Mesenchymal stem cell (in vitro differentiated cells and primary cell): ENCODE measurements around the gene CPM.

Experiments used
- DNase-seq: peaks from one replicate; pipeline ENCODE4 v3.0.0-alpha.2; 2013
- H2AFZ ChIP-seq: one replicate; pipeline ENCODE4 v1.6.1; 2013; ENCODE audit warnings: low read depth, mild to moderate bottlenecking, control low read depth, inconsistent platforms, low read length, moderate library complexity
- H2AK5ac ChIP-seq: 2 replicates; pipeline ENCODE4 v1.6.1; 2013; ENCODE audit warnings: low read length, moderate library complexity, mild to moderate bottlenecking, inconsistent platforms; ENCODE audit not compliant: severe bottlenecking
- H2BK120ac ChIP-seq: one replicate; pipeline ENCODE4 v1.6.1; 2013; ENCODE audit warnings: low read depth, mild to moderate bottlenecking, inconsistent platforms, low read length, moderate library complexity
- H2BK12ac ChIP-seq, 2 experiments: one replicate each; pipeline ENCODE4 v1.6.1; 2013; ENCODE audit warnings: inconsistent platforms in 2 of 2, low read length in 2 of 2, mild to moderate bottlenecking in 2 of 2, moderate library complexity in 2 of 2, control low read depth in 1 of 2
- H2BK15ac ChIP-seq: one replicate; pipeline ENCODE4 v1.6.1; 2013; ENCODE audit warnings: mild to moderate bottlenecking, low read depth, inconsistent platforms; ENCODE audit not compliant: poor library complexity, severe bottlenecking
- H2BK5ac ChIP-seq: 2 replicates; pipeline ENCODE4 v1.6.1; 2013; ENCODE audit warnings: low read depth, mild to moderate bottlenecking, low read length, control low read depth, inconsistent platforms; ENCODE audit not compliant: poor library complexity, severe bottlenecking
- H3K14ac ChIP-seq, 2 experiments: one replicate each; pipeline ENCODE4 v1.6.1; 2013; ENCODE audit warnings: inconsistent platforms in 2 of 2, low read length in 2 of 2, control low read depth in 1 of 2, mild to moderate bottlenecking in 1 of 2, moderate library complexity in 1 of 2
- H3K18ac ChIP-seq, 2 experiments: one replicate each; pipeline ENCODE4 v1.6.1; 2013; ENCODE audit warnings: inconsistent platforms in 2 of 2, low read length in 2 of 2, control low read depth in 1 of 2, low read depth in 1 of 2, mild to moderate bottlenecking in 1 of 2
- H3K23ac ChIP-seq, 2 experiments: one replicate each; pipeline ENCODE4 v1.6.1; 2013; ENCODE audit warnings: inconsistent platforms in 2 of 2, low read length in 2 of 2, mild to moderate bottlenecking in 2 of 2, moderate library complexity in 2 of 2, control low read depth in 1 of 2
- H3K27ac ChIP-seq: 2 replicates; pipeline ENCODE4 v1.5.1; 2013; ENCODE audit warnings: mild to moderate bottlenecking, moderate library complexity, low read length, control low read depth, inconsistent platforms; ENCODE audit not compliant: poor library complexity, severe bottlenecking
- H3K27me3 ChIP-seq, 2 experiments: 2 replicates each; pipeline versions ENCODE4 v1.6.1 to v1.7.0; 2013; ENCODE audit warnings: low read length in 2 of 2, mild to moderate bottlenecking in 2 of 2, moderate library complexity in 2 of 2, control low read depth in 1 of 2, inconsistent platforms in 1 of 2; ENCODE audit not compliant: control insufficient read depth in 1 of 2, insufficient read depth in 1 of 2
- H3K36me3 ChIP-seq, 2 experiments: 2 replicates each; pipeline versions ENCODE4 v1.6.1 to v1.7.0; 2013; ENCODE audit warnings: low read length in 2 of 2, control low read depth in 1 of 2, inconsistent platforms in 1 of 2, low read depth in 1 of 2, mild to moderate bottlenecking in 1 of 2; ENCODE audit not compliant: insufficient read depth in 2 of 2, control insufficient read depth in 1 of 2
- H3K4ac ChIP-seq, 2 experiments: one replicate each; pipeline ENCODE4 v1.6.1; 2013; ENCODE audit warnings: inconsistent platforms in 2 of 2, low read length in 2 of 2, mild to moderate bottlenecking in 2 of 2, moderate library complexity in 2 of 2, control low read depth in 1 of 2, low read depth in 1 of 2
- H3K4me1 ChIP-seq: 2 replicates; pipeline ENCODE4 v1.6.1; 2013; ENCODE audit warnings: low read depth, low read length, control low read depth; ENCODE audit not compliant: control insufficient read depth, insufficient read depth
- H3K4me2 ChIP-seq: 2 replicates; pipeline ENCODE4 v1.6.1; 2013; ENCODE audit warnings: low read length, mild to moderate bottlenecking, inconsistent platforms; ENCODE audit not compliant: poor library complexity, severe bottlenecking
- H3K4me3 ChIP-seq, 2 experiments: 2 replicates each; pipeline versions ENCODE4 v1.5.1 to v1.7.0; 2013; ENCODE audit warnings: low read length in 2 of 2, mild to moderate bottlenecking in 2 of 2, control low read depth in 1 of 2, low read depth in 1 of 2; ENCODE audit not compliant: insufficient read depth in 1 of 2
- H3K79me1 ChIP-seq: replicated peaks from 2 replicates; pipeline ENCODE4 v1.6.1; 2013; ENCODE audit warnings: mild to moderate bottlenecking, control low read depth, low read length, inconsistent platforms; ENCODE audit not compliant: poor library complexity, severe bottlenecking
- H3K9ac ChIP-seq: 2 replicates; pipeline ENCODE4 v1.7.0; 2013; ENCODE audit warnings: mild to moderate bottlenecking, low read length, moderate library complexity
- H3K9me3 ChIP-seq: 2 replicates; pipeline ENCODE4 v1.7.0; 2013; ENCODE audit warnings: mild to moderate bottlenecking, low read length; ENCODE audit not compliant: control insufficient read depth
- H4K8ac ChIP-seq: one replicate; pipeline ENCODE4 v1.6.1; 2013; ENCODE audit warnings: inconsistent platforms, mild to moderate bottlenecking, low read length, moderate library complexity
- H4K91ac ChIP-seq: one replicate; pipeline ENCODE4 v1.6.1; 2013; ENCODE audit warnings: mild to moderate bottlenecking, low read length, inconsistent platforms
- WGBS: methylation state at CpG from one replicate; pipeline ENCODE4 v1.1.7; 2013; ENCODE audit warnings: mixed read lengths; 5-methylcytosine and 5-hydroxymethylcytosine counted together

CPM gene

GRCh38 chr12:68908076-68908475 is 24.9 kb downstream of the CPM start:
- Histone ChIP-seq H2BK12ac (no peak overlapping the region), H2BK5ac (no peak overlapping the region), H4K91ac (no peak overlapping the region), H4K8ac (no peak overlapping the region), H3K4me1 (no peaks in the 10 kb centered on the region), H3K18ac (no peak overlapping the region), H3K23ac (no peak overlapping the region), H3K4me3 (no peak overlapping the region), H2AFZ (no peak overlapping the region), H3K4me2 (no peak overlapping the region), H2BK120ac (no peak overlapping the region), H3K36me3 (no peaks in the 10 kb centered on the region), H3K9me3 (no peaks in the 10 kb centered on the region), H3K4ac (no peak overlapping the region), H3K27me3 (no peaks in the 10 kb centered on the region), H3K79me1 (no peaks in the 10 kb centered on the region), H2BK15ac (no peak overlapping the region), H2AK5ac (no peak overlapping the region), H3K9ac (no peak overlapping the region), H3K14ac (no peak overlapping the region), H3K27ac (no peak overlapping the region)
- WGBS = 78% methylated on average over 1 of the region's 4 CpGs
- no peak for DNase-seq

- Histone ChIP-seq H3K23ac (no peak overlapping the region), H3K9me3 (no peaks in the 10 kb centered on the region), H3K4ac (no peak overlapping the region), H2BK15ac (no peak overlapping the region), H4K8ac (no peak overlapping the region), H2BK5ac (no peak overlapping the region), H2AK5ac (no peak overlapping the region), H3K27me3 (no peaks in the 10 kb centered on the region), H3K14ac (no peak overlapping the region), H2BK120ac (no peak overlapping the region), H2AFZ (no peak overlapping the region), H3K9ac (no peak overlapping the region), H3K27ac (no peak overlapping the region), H4K91ac (no peak overlapping the region), H3K4me1 (no peaks in the 10 kb centered on the region), H3K18ac (no peak overlapping the region), H3K4me2 (no peak overlapping the region), H3K36me3 (no peaks in the 10 kb centered on the region), H3K79me1 (no peaks in the 10 kb centered on the region), H3K4me3 (no peak overlapping the region), H2BK12ac (no peak overlapping the region)
- WGBS = 96% methylated on average over 4 of the region's 4 CpGs
- no peak for DNase-seq
These were observed 27.2 kb downstream of the CPM start for GRCh38 chr12:68905733-68906132.

- H3K36me3 ChIP-seq = no peaks in the 10 kb centered on the region
- H3K4ac ChIP-seq = no peak overlapping the region
- H2BK5ac ChIP-seq = no peak overlapping the region
- H3K14ac ChIP-seq = no peak overlapping the region
- no peaks in the 10 kb centered on the region for H3K4me1 ChIP-seq
- no peak overlapping the region for H2AFZ ChIP-seq
- no peak overlapping the region for H3K4me3 ChIP-seq
- 86% methylated on average over 4 of the region's 4 CpGs for WGBS
- no peak for DNase-seq
- no peak overlapping the region for H2BK120ac ChIP-seq
- H3K4me2 ChIP-seq = no peak overlapping the region
- H4K91ac ChIP-seq = no peak overlapping the region
- H3K79me1 ChIP-seq = no peaks in the 10 kb centered on the region
- no peak overlapping the region for H4K8ac ChIP-seq
- H2BK12ac ChIP-seq = no peak overlapping the region
- no peak overlapping the region for H2BK15ac ChIP-seq
- H3K23ac ChIP-seq = no peak overlapping the region
- no peaks in the 10 kb centered on the region for H3K9me3 ChIP-seq
- H3K27me3 ChIP-seq = no peaks in the 10 kb centered on the region
- no peak overlapping the region for H2AK5ac ChIP-seq
- H3K18ac ChIP-seq = no peak overlapping the region
- H3K27ac ChIP-seq = no peak overlapping the region
- no peak overlapping the region for H3K9ac ChIP-seq
These were observed 28.5 kb downstream of the CPM start for GRCh38 chr12:68904351-68904962.

- Histone ChIP-seq H3K4me2 (no peak overlapping the region), H4K8ac (no peak overlapping the region), H2AK5ac (no peak overlapping the region), H3K9ac (no peak overlapping the region), H2BK5ac (no peak overlapping the region), H2BK12ac (no peak overlapping the region), H3K27me3 (no peaks in the 10 kb centered on the region), H3K79me1 (no peaks in the 10 kb centered on the region), H3K14ac (no peak overlapping the region), H2AFZ (no peak overlapping the region), H3K27ac (no peak overlapping the region), H4K91ac (no peak overlapping the region), H2BK120ac (no peak overlapping the region), H3K4ac (no peak overlapping the region), H3K9me3 (no peaks in the 10 kb centered on the region), H3K4me1 (no peaks in the 10 kb centered on the region), H3K18ac (no peak overlapping the region), H3K23ac (no peak overlapping the region), H3K4me3 (no peak overlapping the region), H2BK15ac (no peak overlapping the region), H3K36me3 (no peaks in the 10 kb centered on the region)
- 87% methylated on average over 7 of the region's 8 CpGs for WGBS
- no peak for DNase-seq
These were observed 29.5 kb downstream of the CPM start for GRCh38 chr12:68903511-68903910.
